ENCODE data around the gene DCUN1D4.

The DCUN1D4 gene

DNA sequence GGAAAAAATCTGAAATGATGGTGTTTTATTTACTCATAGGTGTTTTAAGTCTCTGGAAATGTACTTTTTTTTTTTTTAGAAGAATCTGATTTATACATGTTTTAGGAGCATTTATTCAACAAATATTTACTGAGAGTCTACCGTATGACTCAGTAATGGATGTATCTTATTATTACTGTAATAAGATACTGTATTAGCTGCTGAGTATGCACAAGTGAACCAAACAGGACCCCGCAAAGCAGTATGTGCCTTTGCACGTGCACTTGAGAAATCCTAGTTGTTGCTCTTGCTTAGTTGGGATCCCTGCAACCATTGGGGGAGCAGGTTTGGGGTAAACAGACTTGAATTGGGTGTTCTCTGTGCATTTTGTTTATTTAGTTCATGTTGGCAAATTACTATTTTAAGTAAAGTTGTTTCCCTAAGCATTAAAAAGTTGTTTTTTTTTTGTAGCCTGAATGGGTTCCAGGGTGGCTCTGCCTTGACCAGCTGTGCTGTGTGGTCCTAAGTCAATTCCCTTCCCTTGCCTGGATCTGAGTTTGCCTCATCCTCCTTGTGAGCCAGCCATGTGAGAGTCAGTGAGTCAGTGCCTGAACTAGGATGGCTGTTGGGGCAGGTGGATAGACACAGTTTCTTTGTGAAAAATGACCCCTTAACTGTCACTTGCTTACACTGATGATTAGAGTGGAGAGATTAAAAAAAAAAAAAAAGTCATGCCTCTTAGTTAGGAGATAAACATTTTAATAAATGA, 27.7 kb downstream of the DCUN1D4 start:
- TF ChIP-seq CTCF (IDR thresholded peaks at IDR 0.05; ENCODE audit: insufficient read depth, low read depth, low read length, missing control alignments) = no peak
- DNase-seq (ENCODE audit: low read depth) = no peak
- no peak overlapping the region for H3K4me3 ChIP-seq (ENCODE audit: low read depth, low read length)

- no peak for TF ChIP-seq CTCF (IDR thresholded peaks at IDR 0.05; ENCODE audit: insufficient read depth, low read depth, low read length, missing control alignments)
- DNase-seq (ENCODE audit: low read depth) = no peak
- no peak overlapping the region for H3K4me3 ChIP-seq (ENCODE audit: low read depth, low read length)
Measured at GRCh38 chr4:51872283-51872997, 29.5 kb downstream of the DCUN1D4 start.

DNA sequence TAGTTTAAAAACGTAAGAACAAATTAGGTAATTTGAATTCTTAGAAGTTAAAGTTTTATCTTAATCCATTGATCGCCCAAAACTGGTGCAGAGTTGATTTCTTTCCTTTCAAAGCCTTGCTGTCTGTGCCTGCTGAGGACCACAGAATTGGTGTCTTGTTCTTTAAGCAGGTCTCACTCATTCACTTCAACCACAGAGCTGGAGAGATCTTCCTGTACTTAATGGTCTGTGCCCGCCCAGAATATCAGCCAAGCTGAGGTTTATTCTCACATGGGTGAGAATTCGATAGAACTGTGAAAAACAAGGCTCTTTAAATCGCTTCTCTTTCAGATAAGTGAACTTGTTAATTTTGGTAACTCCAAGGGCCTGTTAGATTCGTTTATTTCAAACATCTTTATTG, 31.6 kb downstream of the DCUN1D4 start:
- no peak overlapping the region for H3K4me3 ChIP-seq (ENCODE audit: low read depth, low read length)
- DNase-seq (ENCODE audit: low read depth) = no peak
- TF ChIP-seq CTCF (IDR thresholded peaks at IDR 0.05; ENCODE audit: insufficient read depth, low read depth, low read length, missing control alignments) = no peak

DNA sequence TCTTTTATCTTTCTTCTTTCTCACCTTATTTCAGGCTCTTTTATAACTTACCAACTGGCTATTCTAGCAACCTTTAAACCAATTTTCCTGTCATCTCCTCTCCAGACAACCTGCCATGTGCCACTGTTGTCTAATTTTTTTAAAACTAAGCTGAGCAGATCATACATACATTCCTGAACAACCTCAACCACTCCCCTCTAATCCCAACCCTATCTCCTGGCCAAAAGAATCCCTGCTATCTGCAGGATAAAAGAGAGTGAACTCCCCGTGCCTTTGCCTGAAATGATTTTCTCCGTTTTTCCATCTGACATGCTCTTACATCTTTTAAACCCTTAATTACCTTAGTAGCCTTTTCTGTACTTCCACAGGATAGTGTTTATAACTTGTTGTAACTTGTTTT, 35.5 kb downstream of the DCUN1D4 start:
- no peak for DNase-seq (ENCODE audit: low read depth)
- TF ChIP-seq CTCF (IDR thresholded peaks at IDR 0.05; ENCODE audit: insufficient read depth, low read depth, low read length, missing control alignments) = no peak
- no peak overlapping the region for H3K4me3 ChIP-seq (ENCODE audit: low read depth, low read length)

DNA sequence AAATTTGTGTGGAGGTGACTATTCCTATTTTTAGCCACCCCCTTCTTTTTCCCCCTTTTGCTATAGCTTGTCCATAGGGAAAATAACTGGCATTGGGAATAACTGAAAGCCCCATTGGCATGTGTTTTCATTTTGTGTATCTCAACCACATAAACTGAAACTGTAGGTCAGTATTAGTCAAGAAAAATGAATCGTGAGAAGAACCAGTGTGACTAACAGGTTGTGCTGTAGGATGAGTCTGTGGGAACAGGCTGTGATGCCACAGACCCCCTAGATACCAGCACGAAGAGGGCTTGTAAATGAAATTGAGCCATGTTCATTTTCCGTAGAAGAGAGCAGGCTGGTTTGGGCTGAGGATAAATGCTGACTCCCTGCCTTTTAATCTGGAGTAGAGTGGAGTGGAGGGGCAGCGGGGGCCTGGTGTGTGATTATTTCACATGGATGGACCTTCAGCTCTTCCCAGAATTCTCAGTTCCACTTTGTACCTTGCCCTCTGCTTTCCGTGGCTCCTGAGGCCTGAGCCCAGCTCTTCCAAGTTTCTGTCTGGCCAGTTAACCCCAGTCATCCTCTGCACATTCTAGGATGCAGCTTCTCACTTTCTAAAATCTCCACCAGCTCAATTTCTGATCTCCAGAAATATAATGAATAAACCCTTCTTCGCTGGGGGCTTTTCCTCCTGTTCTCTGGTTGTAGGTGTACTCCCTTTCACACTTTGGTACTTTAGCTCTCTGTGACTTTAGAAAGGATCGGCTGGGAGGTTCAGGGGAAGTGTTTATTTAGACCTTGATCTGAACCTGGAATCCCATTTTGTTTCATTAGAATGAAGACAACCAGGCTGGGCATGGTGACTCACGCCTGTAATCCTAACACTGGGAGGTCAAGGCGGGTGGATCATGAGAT, 37.3 kb downstream of the DCUN1D4 start:
- no peak overlapping the region for H3K4me3 ChIP-seq (ENCODE audit: low read depth, low read length)
- TF ChIP-seq CTCF (IDR thresholded peaks at IDR 0.05; ENCODE audit: insufficient read depth, low read depth, low read length, missing control alignments) = no peak
- DNase-seq (ENCODE audit: low read depth) = no peak

DNA sequence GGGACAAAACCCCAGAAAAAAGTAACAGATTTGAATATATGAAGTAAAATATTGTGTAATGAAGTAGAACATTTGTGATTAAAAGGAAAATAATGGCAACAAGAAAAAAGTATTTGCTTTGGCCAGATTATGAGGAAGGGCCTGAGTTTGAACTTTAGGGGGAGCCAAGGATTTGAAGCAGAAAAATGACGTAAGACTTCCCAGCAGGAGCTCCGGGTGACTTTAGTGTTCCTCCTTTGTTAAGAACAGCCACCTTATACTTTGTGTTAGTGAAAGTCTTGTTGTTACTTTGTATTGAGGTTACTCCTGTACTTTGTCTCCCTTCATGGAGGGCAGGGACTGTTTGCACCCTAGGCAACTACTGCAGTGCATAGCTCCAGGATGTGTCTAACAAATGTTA, 41.1 kb downstream of the DCUN1D4 start:
- TF ChIP-seq CTCF (IDR thresholded peaks at IDR 0.05; ENCODE audit: insufficient read depth, low read depth, low read length, missing control alignments) = no peak
- H3K4me3 ChIP-seq (ENCODE audit: low read depth, low read length) = no peak overlapping the region
- DNase-seq (ENCODE audit: low read depth) = no peak
